ENCODE measurements around the gene HOXD13.

Gene HOXD13

GRCh38 chr2:176095421-176095820 is 2.9 kb downstream of the HOXD13 start:
- DNase-seq: no peak

GRCh38 chr2:176096243-176096985 is 3.9 kb downstream of the HOXD13 start:
- DNase-seq: no peak

DNA sequence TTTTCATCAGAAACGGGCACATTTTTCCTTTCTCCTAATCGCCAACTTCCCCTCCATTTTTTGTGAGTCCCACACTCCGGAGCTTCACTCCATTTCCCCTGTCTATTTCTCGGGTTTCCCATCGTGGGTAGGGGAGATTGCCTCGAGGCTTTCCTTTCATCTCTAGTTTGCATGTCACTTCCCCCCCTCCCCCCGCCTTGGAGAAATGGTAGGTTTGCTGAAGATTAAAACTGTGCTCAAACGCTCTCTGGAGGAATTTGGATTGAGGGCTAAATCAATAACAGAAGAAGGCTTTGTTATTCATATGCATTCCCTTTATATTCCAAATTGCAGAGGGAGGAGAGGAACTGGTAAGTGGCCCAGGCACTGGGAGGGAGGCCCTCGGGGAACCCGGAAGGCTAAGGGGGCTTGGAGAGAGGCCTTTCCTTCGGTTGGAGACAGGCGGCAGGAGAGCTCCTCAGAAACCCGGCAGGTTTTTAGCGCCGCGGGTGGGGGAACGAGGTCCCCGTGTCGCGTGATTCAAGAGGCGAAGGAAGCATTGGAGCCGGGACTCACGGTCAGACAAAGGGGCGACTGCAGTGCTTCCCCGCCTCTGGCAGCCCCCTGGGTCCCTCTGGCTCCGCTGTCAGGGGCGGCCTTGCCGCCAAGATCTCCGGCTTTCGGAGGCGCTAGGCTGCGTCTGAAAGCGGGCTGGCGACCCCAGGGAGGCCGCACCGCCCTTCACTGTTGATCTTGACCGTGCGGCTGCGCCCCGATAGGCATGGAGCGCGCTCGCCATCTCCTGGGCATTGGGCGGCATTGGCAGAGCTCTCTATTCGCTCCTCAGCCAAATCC is 4.7 kb downstream of the HOXD13 start:
- DNase-seq: peak; percentile 48 to 56

- DNase-seq: no peak
Measured at GRCh38 chr2:176097820-176098365, 5.4 kb downstream of the HOXD13 start.

DNA sequence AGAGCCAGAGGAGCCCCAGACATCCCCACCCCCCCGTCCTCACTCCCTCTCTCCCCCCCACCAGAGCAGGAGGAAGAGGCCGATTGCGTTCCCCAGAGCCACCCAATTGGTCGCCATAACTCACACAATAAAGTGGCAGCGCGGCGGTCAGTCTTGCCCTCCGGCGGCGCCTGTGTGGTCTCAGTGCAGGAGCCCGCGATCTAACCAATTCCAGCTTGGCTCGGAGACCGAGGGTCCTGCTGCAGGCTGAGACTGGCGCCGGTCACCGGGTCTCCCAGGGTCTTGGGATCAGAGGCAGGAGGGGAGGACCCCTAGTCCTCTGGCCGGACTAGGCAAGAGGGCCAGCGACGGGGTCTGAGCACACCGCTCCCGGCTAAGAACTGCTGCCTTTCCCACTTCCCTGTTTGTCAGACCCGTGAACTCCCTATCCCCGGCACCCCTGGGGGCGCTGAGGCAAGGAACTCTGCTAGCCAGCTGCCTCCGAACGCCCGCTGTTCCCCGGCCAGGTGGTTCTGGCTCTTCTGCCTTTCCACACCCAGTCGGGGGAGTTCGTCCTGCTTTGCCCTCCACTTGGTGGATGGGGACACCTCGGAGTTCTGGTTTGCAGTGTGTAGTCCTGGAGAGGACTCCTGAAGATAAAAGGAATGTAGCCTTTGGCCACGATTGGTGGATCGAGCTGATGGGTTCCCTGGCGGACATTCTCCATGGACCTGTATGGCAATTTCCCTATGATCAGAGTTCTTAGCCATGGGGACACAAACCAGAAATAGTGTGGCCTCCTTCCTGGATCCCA is 6.0 kb downstream of the HOXD13 start:
- no peak for DNase-seq

DNA sequence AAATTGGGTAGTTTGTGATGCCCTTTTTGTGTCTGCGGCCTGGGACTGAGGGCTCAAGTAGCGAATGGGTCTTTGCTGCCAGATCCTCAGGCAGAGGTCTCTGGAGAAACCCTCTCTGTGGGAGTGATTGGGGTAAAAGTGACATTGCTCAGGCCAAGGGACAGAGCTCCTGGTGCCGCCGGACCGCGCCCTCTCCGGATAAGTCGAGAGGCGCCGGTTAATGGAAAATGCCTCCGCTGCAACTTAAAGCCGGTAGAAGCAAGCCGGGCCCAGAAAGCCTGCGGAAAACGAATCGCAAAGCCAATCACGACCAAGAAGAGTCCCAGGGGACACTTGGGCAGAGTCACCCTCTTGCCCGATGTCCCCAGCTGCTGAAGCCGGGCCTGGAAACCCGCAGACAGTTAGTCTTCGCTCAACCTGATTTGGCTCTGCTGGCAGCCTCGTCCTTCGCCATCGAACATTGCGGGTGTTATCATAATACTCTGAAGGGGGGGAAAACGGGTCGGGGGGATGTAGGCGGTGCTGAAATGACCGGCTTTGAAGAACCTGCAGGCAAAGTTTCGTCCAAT is 6.7 kb downstream of the HOXD13 start:
- no peak for DNase-seq

- no peak for DNase-seq
Measured at GRCh38 chr2:176099728-176100546, 7.4 kb downstream of the HOXD13 start, which contains the start of gene HOXD12. TSS of gene HOXD12 (plus strand) at chr2:176099795. CDS start at chr2:176099802, 7 bp downstream.

DNA sequence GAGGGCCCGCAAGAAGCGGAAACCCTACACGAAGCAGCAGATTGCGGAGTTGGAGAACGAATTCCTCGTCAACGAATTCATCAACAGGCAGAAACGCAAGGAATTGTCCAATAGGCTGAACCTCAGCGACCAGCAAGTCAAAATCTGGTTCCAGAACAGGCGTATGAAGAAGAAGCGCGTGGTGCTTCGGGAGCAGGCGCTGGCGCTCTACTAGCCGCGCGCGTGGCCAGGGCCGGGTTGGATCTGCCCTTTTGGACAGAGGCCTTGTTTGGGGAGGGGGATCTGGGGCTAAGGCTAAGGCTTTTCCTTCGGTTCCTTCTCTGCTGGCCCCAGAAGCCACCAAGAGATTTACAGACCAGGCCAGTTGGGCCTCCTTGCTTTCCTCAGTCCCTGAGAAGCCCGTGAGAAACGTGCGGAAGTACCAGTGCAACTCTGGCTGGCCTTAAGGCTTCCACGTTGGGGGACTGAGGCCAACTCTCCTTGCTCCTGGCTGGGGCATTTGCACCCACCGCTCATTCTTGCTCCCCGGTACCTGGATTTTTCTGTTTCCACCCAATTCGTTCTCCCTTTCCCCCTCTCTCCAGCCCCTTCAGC is 8.1 kb downstream of the HOXD13 start:
- no peak for DNase-seq

GRCh38 chr2:176101216-176101830 is 8.8 kb downstream of the HOXD13 start:
- DNase-seq: no peak

DNA sequence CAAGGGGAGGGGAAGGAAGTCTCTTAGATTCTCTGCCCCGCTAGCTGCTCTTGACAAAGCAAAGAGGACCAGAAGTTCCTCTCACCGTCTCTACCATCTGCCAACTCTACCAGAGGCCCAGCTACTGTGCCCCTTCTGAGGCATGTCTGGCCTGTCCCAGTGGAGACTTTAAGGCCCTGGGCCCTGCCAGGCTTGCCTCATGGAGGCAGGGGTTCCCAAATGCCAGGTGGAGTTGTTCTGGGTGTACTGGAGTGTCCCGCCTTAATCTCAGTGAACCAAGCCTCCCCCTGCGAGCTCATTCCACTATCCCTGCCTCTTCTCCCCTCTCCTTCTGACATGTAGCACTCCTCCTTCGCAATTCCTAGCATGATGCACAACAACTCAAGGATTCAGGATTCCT is 9.3 kb downstream of the HOXD13 start:
- no peak for DNase-seq

DNA sequence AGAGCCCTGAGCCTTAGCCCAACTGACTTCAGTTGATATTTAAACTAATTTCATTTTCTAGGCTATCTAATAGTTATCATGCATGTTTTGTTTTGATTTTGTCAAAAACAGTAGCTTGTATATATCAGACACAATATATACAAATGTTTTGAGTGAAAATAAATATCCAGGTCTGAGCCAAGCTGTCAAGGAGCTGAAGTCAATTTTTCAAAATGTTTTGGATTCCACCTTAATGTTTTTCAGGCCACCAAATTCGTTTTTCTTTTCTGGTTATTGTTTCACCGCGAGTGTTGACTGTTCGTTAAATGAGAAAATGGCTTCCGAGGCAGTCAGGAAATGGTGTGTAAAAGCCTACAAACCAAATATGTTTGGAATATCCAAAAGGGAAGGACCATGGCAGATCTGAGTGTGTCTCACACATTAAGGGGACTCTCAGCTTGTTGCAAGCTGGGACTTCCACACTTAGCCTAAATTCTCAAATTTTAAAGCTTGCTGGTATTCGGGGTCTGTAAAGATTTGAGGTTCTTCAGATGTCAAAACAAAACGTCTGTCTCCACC is 9.9 kb downstream of the HOXD13 start:
- DNase-seq: no peak

DNA sequence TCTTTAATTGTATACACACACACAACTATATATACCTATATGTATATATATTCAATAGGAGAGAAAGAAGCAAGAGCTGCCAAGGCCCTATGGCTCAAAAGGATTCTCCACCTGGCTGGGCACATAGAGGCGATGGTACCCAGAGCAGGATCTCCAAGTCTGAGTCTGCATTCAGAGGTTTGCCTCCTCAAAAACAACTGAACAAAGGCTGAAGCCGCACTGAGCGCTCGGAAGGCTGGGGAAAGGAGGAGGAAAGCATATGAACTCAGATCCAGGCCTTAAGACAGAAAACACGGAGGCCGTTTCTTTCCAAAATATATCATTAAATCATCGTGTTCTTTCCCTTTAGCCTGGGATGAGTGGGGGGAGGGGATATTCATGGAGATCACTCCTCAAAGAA is 10.7 kb downstream of the HOXD13 start:
- no peak for DNase-seq

GRCh38 chr2:176103742-176104315 is 11.3 kb downstream of the HOXD13 start:
- DNase-seq: no peak

DNA sequence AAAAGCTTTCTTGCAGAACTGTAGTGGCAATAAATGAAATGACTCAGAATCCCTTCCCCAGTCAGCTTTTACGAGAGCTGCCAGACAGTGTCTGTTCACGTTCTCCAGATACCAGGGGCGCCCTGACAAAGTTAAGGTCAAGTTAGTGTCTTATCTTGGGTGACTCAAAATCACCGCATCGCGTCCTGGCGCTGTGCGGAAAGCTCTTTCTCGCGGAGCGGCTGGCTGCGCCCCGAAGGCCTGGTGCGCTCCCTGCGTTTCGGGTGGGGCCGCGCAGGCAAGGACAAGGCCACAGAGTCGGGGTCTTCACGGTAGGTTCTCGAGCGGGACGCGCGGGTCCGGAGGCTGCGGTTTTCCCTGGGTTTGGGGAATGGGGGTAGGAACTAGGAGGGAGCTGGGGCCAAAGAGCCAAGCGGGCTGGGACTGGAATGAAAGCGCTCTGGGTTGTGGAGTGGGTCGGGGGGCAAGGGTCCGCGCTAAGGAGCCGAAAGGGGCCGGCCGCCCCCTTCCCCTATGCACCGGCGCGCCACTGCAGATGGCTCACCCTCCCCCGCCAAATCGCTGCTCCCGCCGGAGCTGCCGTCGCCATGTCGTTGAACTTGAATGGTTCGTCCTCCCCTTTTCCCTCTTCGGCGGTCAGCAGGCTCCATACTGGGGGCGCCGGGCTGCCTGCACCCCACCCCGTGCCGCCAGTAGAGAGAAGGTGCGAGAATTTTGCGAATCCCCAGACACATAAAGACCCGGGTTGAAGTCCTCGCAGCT is 12.0 kb downstream of the HOXD13 start:
- no peak for DNase-seq

- DNase-seq: no peak
Measured at GRCh38 chr2:176105078-176105729, 12.7 kb downstream of the HOXD13 start.

GRCh38 chr2:176105730-176106580 is 13.4 kb downstream of the HOXD13 start:
- no peak for DNase-seq
